GM20000 (cell line): Measurements from ENCODE around the gene CCDC15.

ENCODE experiments used
- DNase-seq: peaks from one replicate; pipeline ENCODE4 v3.0.0; 2012; ENCODE audit warnings: low spot score
- CTCF ChIP-seq: IDR thresholded peaks from 2 replicates; pipeline ENCODE4 v1.5.1; 2012; ENCODE audit warnings: mild to moderate bottlenecking, control low read depth; ENCODE audit errors: extremely low read depth, missing control alignments

Gene CCDC15

DNA sequence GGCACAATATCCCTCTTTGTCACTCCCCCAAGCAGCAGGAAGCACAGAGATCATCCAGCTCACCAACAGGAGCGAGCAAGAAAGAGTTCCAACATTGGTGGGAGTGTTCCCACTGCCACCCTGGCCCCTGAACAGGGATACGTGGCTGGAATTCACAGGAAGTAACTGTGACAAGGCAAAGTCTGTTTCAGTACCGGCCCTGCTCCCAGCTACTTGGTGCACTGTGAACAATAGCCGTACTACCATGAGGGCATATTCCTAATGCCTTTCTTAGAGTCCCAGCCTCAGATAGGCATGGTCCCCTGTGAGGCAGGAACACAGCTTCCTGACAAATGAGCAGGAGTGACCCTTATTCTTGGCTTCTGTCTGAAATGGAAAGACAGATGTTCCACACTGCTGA is 107.3 kb downstream of the CCDC15 start:
- no peak for DNase-seq
- TF ChIP-seq CTCF = no peak

DNA sequence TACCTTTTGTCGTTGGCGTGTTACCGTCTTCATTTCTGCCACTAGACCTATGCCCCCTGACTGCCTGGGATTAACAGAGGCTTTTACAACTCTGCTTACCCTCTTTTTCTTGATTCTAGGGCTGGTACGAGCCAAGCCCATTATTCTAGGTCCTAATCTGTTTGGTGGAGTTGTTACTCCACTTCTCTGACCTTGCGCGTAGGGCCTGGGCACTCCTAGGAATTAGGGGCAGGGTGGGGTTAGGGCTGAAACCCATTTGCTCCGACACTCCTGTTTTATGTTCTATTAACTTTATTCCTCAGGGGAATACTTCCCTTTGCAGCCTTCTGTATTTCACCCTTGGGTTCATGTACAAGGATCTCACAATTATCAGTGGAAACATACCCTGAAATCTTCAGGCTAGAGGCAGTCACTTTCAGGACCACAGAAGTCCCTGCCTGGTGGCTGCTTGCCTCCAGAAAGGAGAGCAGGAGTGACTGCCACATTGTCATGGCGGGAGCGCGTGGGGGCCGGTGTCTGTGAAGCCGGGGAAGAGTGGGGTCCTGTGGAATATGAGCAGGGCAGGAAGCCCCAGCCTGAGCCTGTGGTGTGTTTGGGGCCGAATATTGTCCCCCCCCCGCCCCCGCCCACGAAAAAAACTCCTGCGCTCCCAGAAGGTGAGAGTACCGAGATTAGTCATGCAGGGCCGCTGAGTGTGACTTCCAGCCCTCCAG is 108.4 kb downstream of the CCDC15 start:
- DNase-seq = no peak
- TF ChIP-seq CTCF = no peak

DNA sequence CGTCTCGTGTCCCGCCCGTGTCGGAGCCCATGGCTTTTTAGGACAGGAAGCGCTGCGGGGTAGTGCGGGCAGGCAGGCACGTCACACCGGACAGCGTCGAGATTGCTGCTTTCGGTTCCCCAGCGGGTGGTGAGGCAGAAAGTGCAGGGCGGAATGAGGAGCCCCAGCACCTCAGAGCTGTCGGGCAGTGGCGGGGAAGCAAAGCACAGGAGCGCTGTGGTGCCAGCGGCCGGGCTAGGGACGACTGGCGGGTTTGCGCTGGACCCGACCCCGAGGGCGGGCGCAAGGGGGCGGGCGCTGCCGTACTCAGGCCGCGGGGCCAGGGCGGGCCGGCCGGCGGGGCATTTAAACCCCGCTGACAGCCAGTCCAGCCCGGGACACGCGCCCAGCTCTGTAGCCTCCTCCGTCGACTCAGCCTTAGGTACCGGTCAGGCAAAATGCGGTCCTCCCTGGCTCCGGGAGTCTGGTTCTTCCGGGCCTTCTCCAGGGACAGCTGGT is 109.0 kb downstream of the CCDC15 start, which contains the start of gene SLC37A2:
TSS of gene SLC37A2 (plus strand) at position 375 of the 498 bp plus-strand sequence. CDS start at position 438, 63 bp downstream.
- peak; percentile 9 for TF ChIP-seq CTCF
- DNase-seq = peak; percentile 88

- no peak for TF ChIP-seq CTCF
- DNase-seq = peak; percentile 57
These were observed 109.5 kb downstream of the CCDC15 start for GRCh38 chr11:125063429-125064043.

DNA sequence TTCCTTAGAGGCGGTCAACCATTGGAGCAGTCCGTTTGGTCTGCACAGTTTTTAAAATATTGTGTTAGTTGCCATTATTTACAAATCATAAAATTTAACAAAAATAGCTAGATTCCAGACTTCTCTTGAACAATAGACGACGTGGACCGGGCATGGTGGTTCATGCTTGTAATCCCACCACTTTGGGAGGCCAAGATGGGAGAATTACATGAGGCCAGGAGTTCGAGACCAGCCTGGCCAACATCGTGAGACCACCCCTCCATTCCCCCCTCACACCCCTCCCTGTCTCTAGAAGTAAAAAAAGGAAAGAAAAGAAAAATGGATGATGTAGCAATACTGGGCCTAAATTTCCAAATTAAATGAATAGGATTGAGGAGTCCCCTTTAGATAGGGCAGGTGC is 110.1 kb downstream of the CCDC15 start:
- TF ChIP-seq CTCF = no peak

DNA sequence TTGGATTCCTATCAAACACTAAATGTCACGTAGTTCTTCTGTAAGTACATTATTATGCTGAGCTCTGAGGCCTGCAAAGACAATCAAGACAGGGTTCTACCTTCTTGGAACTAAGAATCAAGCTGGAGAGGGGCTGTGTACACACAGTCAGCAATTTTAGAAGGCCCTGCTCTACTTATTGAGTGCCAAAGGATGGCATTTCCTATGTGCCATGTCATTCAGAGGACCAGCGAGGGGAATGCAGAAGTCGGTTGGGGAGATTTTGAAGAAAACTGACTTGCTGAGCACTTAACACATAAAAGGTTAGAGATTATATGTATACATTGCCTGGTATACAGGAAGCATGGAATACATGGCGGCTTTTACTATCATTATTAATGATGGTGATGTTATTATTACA is 114.4 kb downstream of the CCDC15 start:
- TF ChIP-seq CTCF = no peak
- DNase-seq = no peak

More for the DNA sequence above, 110.1 kb downstream of the CCDC15 start:
- DNase-seq = no peak

DNA sequence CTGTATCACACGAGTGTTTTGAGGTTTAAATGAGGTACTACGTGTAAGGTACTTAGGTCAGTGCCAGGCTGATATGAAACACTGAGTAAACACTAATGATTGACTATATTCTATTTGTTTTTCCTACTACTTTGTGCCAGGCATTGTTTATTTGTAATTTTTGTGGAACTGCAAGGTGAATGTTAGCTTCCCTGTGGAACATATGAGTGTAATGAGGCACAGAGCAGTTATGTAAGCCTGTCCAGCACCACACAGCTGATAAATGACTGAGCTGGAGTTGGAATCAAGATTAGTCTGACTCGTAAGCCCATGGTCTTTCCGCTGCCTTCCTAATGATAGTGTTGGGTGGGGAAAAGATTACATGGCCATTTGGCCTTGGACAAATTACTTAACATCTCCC is 115.0 kb downstream of the CCDC15 start:
- TF ChIP-seq CTCF = no peak
- no peak for DNase-seq
